Activated CD4-positive, alpha-beta memory T cell treated with anti-CD3 and anti-CD28 coated beads for 36 hours (primary cell): ENCODE data around the gene LYPLA2. TPM values are rescaled to one million over a fixed set of nuclear protein-coding genes. Genes with fewer than 3 reads are reported as not detected.
A peak's percentile ranks its signal among the peaks of the same experiment; 100 is the strongest.
"Not testable (repeated sequence)": the region's sequence is repeated elsewhere in the genome, so short reads cannot be mapped to it uniquely, and the experiment has no call there.

ENCODE experiments used
- CTCF ChIA-PET: fragments of 350-600 bp; sonication (Branson Sonifier 250); formaldehyde crosslinking; loops from one replicate; lab custom pipeline; 2021; ENCODE audit warnings: antibody characterized with exemption, inconsistent platforms; lab: Charles Lee
- POLR2A ChIA-PET: fragments of 350-600 bp; sonication (Branson Sonifier 250); formaldehyde crosslinking; loops from one replicate; lab custom pipeline; 2021; ENCODE audit warnings: antibody characterized with exemption; lab: Charles Lee
- DNase-seq: peaks from one replicate; pipeline ENCODE4 v3.0.0-alpha.2; 2020
- H3K27ac Mint-ChIP-seq: one replicate; pipeline ENCODE4 v1.8.0; 2021; ENCODE audit warnings: mixed read lengths
- H3K27me3 Mint-ChIP-seq: one replicate; pipeline ENCODE4 v1.8.0; 2021; ENCODE audit warnings: mixed read lengths
- H3K36me3 Mint-ChIP-seq: one replicate; pipeline ENCODE4 v1.8.0; 2021; ENCODE audit warnings: mixed read lengths
- H3K4me1 Mint-ChIP-seq: one replicate; pipeline ENCODE4 v1.8.0; 2021; ENCODE audit warnings: low read depth, mixed read lengths
- H3K4me3 Mint-ChIP-seq: one replicate; pipeline ENCODE4 v1.8.0; 2021; ENCODE audit warnings: mild to moderate bottlenecking, mixed read lengths
- H3K9me3 Mint-ChIP-seq: one replicate; pipeline ENCODE4 v1.8.0; 2021; ENCODE audit warnings: mixed read lengths
- intact Hi-C: fragments of 100-400 bp; cut with micrococcal nuclease; formaldehyde crosslinking; loops from one replicate; pipeline ENCODE4 v1.15.1; 2023
- total RNA-seq, 2 experiments: library from RNA; stranded (reverse); gene quantifications; one replicate each; pipeline ENCODE4 v1.2.3, GENCODE V29; 2021

The LYPLA2 gene
- total RNA-seq, 2 experiments from 2014 or later, result 70.5 to 71.1 TPM

DNA sequence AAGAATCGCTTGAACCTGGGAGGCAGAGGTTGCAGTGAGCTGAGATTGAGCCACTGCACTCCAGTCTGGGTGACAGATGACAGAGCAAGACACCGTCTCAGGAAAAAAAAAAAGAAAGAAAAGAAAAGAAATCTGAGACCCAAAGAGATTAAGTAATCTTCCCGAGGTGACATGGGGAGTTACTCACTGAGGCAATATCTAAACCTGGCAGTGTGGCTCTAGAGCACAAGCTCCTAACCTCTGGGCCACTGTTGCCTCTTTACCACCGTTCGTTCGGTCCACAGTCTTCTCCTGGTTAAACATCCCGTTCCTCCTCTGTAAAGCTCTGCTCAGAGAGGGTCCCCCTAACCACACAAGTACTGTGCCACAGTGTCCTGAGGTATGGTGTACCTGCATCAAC lies 32.8 kb downstream of the LYPLA2 start:
- ChIA-PET POLR2A (interaction anchor here (1.0 to 2.6 kb wide), 2 partner anchors 22 to 140 kb away, joined by 3 to 14 read pairs; partner anchors contain the start of gene GALE), CTCF (interaction anchor here (1.1 to 8.0 kb wide), 3 partner anchors 13 to 20 kb away, joined by 3 to 84 read pairs (median 4); no protein-coding TSS in a partner anchor)
- H3K36me3 Mint-ChIP-seq, result peaks cover 3% of the 10 kb centered on the region
- peak overlapping the region; percentile 32 for H3K4me3 Mint-ChIP-seq
- no peak overlapping the region for H3K27ac Mint-ChIP-seq
- no peaks in the 10 kb centered on the region for H3K9me3 Mint-ChIP-seq
- peaks cover 17% of the 10 kb centered on the region for H3K4me1 Mint-ChIP-seq
- H3K27me3 Mint-ChIP-seq, result no peaks in the 10 kb centered on the region
- no peak for DNase-seq
- intact Hi-C loops, result no loop called here

DNA sequence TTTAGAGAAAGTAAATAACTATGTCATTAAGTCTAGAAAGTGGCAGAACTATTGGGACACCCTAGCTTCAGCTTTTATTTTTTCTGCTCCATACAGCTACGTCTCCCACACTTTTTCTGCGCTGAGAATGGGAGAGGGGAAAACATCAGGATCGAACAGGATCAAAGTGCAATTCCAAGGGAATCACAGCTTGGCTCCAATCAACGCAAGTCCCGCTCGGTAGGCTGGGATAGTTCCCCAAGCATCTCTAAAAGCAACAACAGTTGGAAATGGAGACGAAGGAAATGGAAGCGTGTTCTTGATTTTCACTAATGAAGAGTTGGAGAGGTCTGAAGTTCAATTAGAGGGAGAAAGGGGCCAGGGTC lies 33.7 kb downstream of the LYPLA2 start:
- Mint-ChIP-seq H3K9me3 (no peaks in the 10 kb centered on the region), H3K36me3 (peaks cover 3% of the 10 kb centered on the region), H3K27me3 (no peaks in the 10 kb centered on the region), H3K4me3 (peak overlapping the region; percentile 97), H3K4me1 (peaks cover 17% of the 10 kb centered on the region), H3K27ac (peak overlapping the region; percentile 95)
- CTCF ChIA-PET, result interaction anchor here (0.6 to 8.0 kb wide), 4 partner anchors 14 to 34 kb away, joined by 3 to 84 read pairs (median 4); no protein-coding TSS in a partner anchor
- POLR2A ChIA-PET, result interaction anchor here (1.0 to 2.6 kb wide), 4 partner anchors 14 to 139 kb away, joined by 3 to 14 read pairs (median 4); partner anchors contain the start of gene GALE
- DNase-seq, result no peak
- intact Hi-C loops, result loop anchor here (1.0 to 5.0 kb wide), 3 partner anchors 14 to 133 kb away; partner anchors contain the start of genes FUCA1 and PNRC2

DNA sequence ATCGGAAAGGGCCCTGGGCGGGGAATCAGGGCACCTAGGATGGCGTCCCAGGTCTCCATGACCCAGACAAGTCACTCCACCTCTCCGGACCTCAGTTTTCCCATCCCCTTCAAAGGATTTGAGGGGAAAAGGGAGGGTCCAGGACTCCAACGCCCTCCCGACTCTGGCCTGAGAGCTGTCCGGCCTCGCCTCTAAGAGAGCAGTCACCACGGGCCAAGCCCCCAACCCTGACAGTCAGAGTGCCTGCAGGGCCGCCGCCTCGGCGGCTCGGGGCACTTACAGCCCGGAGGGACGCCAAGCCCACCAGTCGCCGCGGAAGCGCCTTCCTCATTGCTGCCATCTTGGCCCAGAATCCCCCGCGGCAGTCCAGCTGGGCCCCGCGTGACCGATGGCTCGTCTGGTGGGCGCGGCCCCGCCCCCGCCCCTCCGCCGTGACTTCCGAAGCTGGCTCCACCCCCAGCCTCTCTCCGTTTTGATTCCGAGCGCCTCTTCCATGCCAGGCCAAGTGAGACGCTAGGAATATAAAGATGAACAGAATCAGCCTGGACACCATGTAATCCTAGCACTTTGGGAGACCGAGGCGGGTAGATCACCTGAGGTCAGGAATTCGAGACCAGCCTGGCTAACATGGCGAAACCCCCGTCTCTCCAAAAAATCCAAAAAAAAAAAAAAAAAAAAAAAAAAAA lies 34.3 kb downstream of the LYPLA2 start, which contains the start of gene HMGCL:
HMGCL (minus strand) TSS at position 354 of the 686 bp plus-strand sequence; CDS start at position 340, 14 bp downstream.
- Mint-ChIP-seq H3K4me1 (peaks cover 17% of the 10 kb centered on the region), H3K27ac (peak within 1 kb of the TSS; percentile 95), H3K4me3 (peak within 1 kb of the TSS; percentile 97), H3K27me3 (no peaks in the 10 kb centered on the region), H3K36me3 (peaks cover 3% of the 10 kb centered on the region), H3K9me3 (no peaks in the 10 kb centered on the region)
- DNase-seq, result peak; percentile 94
- intact Hi-C loops, result loop anchor here (1.0 to 5.0 kb wide), 3 partner anchors 13 to 132 kb away; partner anchors contain the start of genes FUCA1 and PNRC2
- ChIA-PET CTCF (interaction anchor here (0.6 to 8.0 kb wide), 7 partner anchors 15 to 74 kb away, joined by 3 to 84 read pairs (median 3); no protein-coding TSS in a partner anchor), POLR2A (interaction anchor here (0.6 to 2.6 kb wide), 8 partner anchors 11 to 197 kb away, joined by 3 to 14 read pairs (median 4); partner anchors contain the start of gene GALE)

DNA sequence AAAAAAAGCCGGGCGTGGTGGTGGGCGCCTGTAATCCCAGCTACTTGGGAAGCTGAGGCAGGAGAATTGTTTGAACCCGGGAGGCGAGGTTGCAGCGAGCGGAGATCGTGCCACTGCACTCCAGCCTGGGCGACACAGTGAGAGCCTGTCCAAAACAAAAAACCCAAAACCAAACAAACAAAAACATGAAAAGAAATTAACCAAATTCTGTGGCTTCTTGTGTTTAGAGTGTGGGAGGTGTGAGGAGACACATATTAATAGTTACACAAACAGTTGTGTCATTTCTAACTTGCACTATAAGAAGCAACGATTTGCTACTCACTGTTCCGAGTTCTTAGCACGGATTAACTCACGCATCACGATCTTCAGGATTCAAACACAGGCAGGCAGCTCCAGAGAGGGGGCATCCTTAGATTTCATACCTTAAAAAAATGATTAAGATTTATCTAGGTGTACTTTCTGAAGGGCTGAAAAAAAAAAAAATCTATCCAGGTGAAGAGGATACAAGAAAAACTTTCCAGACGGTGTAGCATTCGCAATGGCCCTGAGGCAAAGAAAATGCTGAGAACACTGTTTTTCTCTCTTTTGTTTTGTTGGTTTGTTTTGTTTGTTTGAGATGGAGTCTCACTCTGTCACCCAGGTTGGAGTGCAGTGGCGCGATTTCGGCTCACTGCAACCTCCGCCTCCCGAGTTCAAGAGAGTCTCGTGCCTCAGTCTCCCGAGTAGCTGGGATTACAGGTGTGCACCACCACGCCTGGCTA lies 35.0 kb downstream of the LYPLA2 start:
- H3K4me3 Mint-ChIP-seq, result peak overlapping the region; percentile 97
- no peak for DNase-seq
- peaks cover 17% of the 10 kb centered on the region for H3K4me1 Mint-ChIP-seq

DNA sequence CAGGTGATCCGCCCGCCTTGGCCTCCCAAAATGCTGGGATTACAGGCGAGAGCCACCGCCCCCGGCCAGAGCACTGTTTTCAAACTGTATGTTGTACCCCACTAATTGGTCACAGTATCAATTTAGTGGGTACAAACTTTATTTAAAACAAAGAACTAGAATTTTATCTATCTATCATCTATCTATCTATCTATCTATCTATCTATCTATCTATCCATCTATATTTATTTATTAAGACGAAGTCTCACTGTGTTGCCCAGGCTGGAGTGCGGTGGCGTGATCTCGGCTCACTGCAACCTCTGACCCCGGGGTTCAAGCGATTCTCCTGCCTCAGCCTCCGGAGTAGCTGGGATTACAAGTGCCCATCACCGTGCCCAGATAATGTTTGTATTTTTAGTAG lies 35.6 kb downstream of the LYPLA2 start:
- H3K36me3 Mint-ChIP-seq, H3K27me3 Mint-ChIP-seq, H3K27ac Mint-ChIP-seq, DNase-seq, H3K4me3 Mint-ChIP-seq, H3K9me3 Mint-ChIP-seq: not testable (repeated sequence)
- intact Hi-C loops, result loop anchor here (5.0 kb wide), 1 partner anchor 131 kb away; the partner anchor contains the start of gene PNRC2
- ChIA-PET CTCF (interaction anchor here (0.9 kb wide), 1 partner anchor 16 kb away, joined by 4 read pairs; no protein-coding TSS in a partner anchor), POLR2A (interaction anchor here (1.1 kb wide), 1 partner anchor 11 kb away, joined by 3 read pairs; no protein-coding TSS in a partner anchor)
- peaks cover 17% of the 10 kb centered on the region for H3K4me1 Mint-ChIP-seq

More for the DNA sequence above, 35.0 kb downstream of the LYPLA2 start:
- Mint-ChIP-seq H3K9me3 (no peaks in the 10 kb centered on the region), H3K27me3 (no peaks in the 10 kb centered on the region), H3K27ac (peak overlapping the region; percentile 95), H3K36me3 (peaks cover 3% of the 10 kb centered on the region)
- intact Hi-C loops, result loop anchor here (1.0 to 5.0 kb wide), 3 partner anchors 12 to 131 kb away; partner anchors contain the start of genes FUCA1 and PNRC2
- ChIA-PET CTCF (interaction anchor here (0.6 to 8.0 kb wide), 7 partner anchors 15 to 73 kb away, joined by 3 to 84 read pairs (median 4); no protein-coding TSS in a partner anchor), POLR2A (interaction anchor here (0.6 to 2.6 kb wide), 9 partner anchors 10 to 198 kb away, joined by 3 to 14 read pairs (median 4); partner anchors contain the start of gene GALE)

DNA sequence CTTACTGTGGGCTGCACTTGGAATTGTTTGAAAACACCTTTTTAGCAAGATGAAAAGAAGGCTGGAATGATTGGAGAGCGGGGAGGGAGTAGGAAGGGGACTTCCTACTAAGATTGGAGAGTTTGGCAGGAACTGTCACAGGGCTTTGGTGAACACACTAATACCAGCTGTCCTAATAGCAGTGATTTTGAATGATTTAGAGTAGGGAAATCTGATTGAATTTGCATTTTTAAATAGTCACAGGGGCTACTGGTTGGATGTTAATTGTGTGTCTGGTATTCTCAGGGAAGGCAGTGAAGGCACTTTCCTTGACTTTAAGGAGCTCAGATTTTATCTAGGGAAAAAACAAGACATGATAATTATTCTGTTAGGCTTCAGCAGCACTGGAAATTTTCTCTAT lies 36.8 kb downstream of the LYPLA2 start:
- Mint-ChIP-seq H3K4me1 (peaks cover 17% of the 10 kb centered on the region), H3K9me3 (no peaks in the 10 kb centered on the region), H3K27ac (no peak overlapping the region), H3K36me3 (peaks cover 3% of the 10 kb centered on the region), H3K4me3 (no peak overlapping the region), H3K27me3 (no peaks in the 10 kb centered on the region)
- POLR2A ChIA-PET, result no interaction called here
- intact Hi-C loops, result loop anchor here (5.0 kb wide), 1 partner anchor 130 kb away; the partner anchor contains the start of gene PNRC2
- DNase-seq, result no peak
- CTCF ChIA-PET, result no interaction called here

DNA sequence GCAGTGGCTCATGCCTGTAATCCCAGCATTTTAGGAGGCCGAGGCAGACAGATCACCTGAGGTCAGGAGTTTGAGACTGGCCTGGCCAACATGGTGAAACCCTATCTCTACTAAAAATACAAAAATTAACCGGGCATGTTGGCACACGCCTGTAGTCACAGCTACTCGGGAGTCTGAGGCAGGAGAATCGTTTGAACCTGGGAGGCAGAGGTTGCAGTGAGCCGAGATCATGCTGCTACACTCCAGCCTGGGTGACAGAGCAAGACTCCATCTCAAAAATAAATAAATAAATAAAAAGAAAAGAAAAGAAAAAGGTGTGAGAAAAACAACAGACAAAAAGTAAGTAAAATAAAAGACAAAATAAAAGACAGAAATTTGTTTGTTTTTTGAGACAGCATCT lies 43.2 kb downstream of the LYPLA2 start:
- H3K9me3 Mint-ChIP-seq, DNase-seq, H3K27me3 Mint-ChIP-seq, POLR2A ChIA-PET, H3K27ac Mint-ChIP-seq, intact Hi-C loops, H3K4me1 Mint-ChIP-seq, H3K36me3 Mint-ChIP-seq, H3K4me3 Mint-ChIP-seq: not testable (repeated sequence)
- CTCF ChIA-PET, result interaction anchor here (0.9 to 1.7 kb wide), 3 partner anchors 24 to 62 kb away, joined by 3 to 5 read pairs (median 3); no protein-coding TSS in a partner anchor

DNA sequence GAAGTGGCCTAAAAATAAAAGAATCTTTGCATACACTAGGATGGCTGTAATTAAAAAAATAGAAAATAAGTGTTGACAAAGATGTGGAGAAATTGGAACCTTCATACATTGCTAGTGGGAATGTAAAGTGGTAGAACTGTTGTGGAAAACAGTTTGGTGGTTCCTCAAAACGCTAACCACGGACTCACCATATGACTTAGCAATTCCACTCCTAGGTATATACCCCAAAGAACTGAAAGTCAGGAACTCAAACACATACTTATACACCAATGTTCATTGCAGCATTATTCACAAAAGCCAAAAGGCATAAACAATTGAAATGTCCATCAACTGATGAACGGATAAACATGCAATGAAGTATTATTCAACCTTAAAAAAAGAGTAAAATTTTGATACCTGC lies 45.1 kb downstream of the LYPLA2 start:
- no peaks in the 10 kb centered on the region for H3K36me3 Mint-ChIP-seq
- no peak for DNase-seq
- no peak overlapping the region for H3K4me3 Mint-ChIP-seq
- H3K27me3 Mint-ChIP-seq, result peaks cover 6% of the 10 kb centered on the region
- H3K9me3 Mint-ChIP-seq, result no peaks in the 10 kb centered on the region
- POLR2A ChIA-PET, result no interaction called here
- CTCF ChIA-PET, result no interaction called here
- H3K4me1 Mint-ChIP-seq, result peaks cover 8% of the 10 kb centered on the region
- intact Hi-C loops, result no loop called here
- no peak overlapping the region for H3K27ac Mint-ChIP-seq

DNA sequence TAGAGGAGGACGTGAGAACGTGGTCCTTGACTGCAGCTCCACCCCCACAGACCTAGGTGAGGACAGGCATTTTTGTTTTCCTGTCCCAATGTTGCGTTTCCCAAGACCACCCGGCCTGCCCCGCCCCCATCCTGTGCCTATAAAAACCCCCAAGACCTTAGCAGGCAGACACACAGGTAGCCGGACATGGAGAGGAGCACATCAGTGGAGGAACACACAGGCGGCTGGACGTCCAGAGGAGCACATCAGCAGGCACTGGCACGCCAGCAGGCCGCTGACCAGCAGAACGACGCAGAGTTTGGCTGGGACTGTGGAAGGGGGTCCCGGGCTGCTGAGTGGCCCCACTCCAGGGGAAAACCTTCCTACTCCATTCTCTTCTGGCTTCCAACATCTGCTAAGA lies 47.0 kb downstream of the LYPLA2 start:
- intact Hi-C loops, result loop anchor here (1.0 kb wide), 1 partner anchor 13 kb away; the partner anchor contains the start of gene HMGCL
- Mint-ChIP-seq H3K27ac (no peak overlapping the region), H3K9me3 (no peaks in the 10 kb centered on the region), H3K4me3 (peak overlapping the region; percentile 23), H3K4me1 (peaks cover 8% of the 10 kb centered on the region), H3K27me3 (peaks cover 6% of the 10 kb centered on the region), H3K36me3 (no peaks in the 10 kb centered on the region)
- DNase-seq, result no peak
- ChIA-PET POLR2A (interaction anchor here (0.6 to 1.0 kb wide), 2 partner anchors 13 to 60 kb away, joined by 4 read pairs; partner anchors contain the start of genes HMGCL and PITHD1), CTCF (interaction anchor here (0.5 to 3.1 kb wide), 3 partner anchors 27 to 552 kb away, joined by 3 to 14 read pairs (median 5); no protein-coding TSS in a partner anchor)

DNA sequence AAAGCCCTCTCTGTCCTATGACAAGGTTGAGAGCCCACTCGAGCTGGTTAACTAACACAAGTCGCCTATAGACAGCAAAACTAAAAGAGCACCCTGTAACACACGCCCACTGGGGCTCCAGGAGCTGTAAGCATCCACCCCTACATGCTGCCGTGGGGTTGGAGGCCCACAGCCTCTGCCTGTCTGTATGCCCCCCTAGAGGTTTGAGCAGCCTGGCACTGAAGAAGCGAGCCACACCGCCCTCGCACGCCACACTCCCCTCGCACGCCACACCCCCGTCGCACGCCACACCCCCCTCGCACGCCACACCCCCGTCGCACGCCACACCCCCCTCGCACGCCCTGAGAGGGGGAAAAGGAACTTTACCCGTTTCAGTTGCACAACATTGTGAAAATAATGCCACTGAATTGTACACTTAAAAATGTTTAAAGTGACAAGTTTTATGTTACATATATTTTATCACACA lies 47.5 kb downstream of the LYPLA2 start:
- H3K9me3 Mint-ChIP-seq, result no peaks in the 10 kb centered on the region

DNA sequence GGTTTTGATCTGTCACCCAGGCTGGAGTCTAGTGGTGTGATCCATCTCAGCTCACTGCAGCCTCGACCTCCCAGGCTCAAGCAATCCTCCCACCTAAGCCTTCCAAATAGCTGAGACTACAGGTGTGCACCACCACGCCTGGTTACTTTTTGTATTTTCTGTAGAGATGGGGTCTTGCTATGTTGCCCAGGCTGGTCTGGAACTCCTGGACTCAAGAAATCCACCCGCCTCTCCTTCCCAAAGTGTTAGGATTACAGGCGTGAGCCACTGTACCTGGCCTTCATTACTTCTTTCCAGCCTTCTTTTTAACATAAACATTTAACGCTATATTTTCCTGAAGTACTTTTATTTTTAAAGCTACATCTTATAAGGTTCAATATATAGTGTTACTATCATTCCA lies 52.7 kb downstream of the LYPLA2 start:
- CTCF ChIA-PET, result interaction anchor here (1.0 to 1.9 kb wide), 2 partner anchors 33 to 152 kb away, joined by 3 to 5 read pairs; no protein-coding TSS in a partner anchor
- no peaks in the 10 kb centered on the region for H3K27me3 Mint-ChIP-seq
- POLR2A ChIA-PET, result no interaction called here
- DNase-seq, result no peak
- peaks cover 23% of the 10 kb centered on the region for H3K36me3 Mint-ChIP-seq
- H3K4me3 Mint-ChIP-seq, result no peak overlapping the region
- H3K9me3 Mint-ChIP-seq, result peaks cover 8% of the 10 kb centered on the region
- H3K4me1 Mint-ChIP-seq, result no peaks in the 10 kb centered on the region
- no peak overlapping the region for H3K27ac Mint-ChIP-seq
- intact Hi-C loops, result no loop called here

More for the DNA sequence above, 47.5 kb downstream of the LYPLA2 start:
- peaks cover 6% of the 10 kb centered on the region for H3K27me3 Mint-ChIP-seq
- H3K4me1 Mint-ChIP-seq, result peaks cover 8% of the 10 kb centered on the region
- ChIA-PET CTCF (interaction anchor here (0.6 to 3.1 kb wide), 3 partner anchors 28 to 93 kb away, joined by 3 to 14 read pairs (median 3); no protein-coding TSS in a partner anchor), POLR2A (interaction anchor here (0.6 to 1.0 kb wide), 2 partner anchors 13 to 61 kb away, joined by 4 read pairs; partner anchors contain the start of genes HMGCL and PITHD1)
- H3K27ac Mint-ChIP-seq, result no peak overlapping the region
- peak overlapping the region; percentile 60 for H3K4me3 Mint-ChIP-seq
- no peaks in the 10 kb centered on the region for H3K36me3 Mint-ChIP-seq
- intact Hi-C loops, result loop anchor here (1.0 kb wide), 1 partner anchor 13 kb away; the partner anchor contains the start of gene HMGCL
- peak; percentile 79 for DNase-seq
